ENCODE data around the gene RASSF3.

Gene RASSF3

GRCh38 chr12:64590183-64590582 lies 20.1 kb upstream of the RASSF3 start:
- H3K27ac ChIP-seq (ENCODE audit: low read depth, low read length, poor library complexity, severe bottlenecking): no peak overlapping the region
- H4K20me1 ChIP-seq (ENCODE audit: insufficient read depth, low read length): no peaks in the 10 kb centered on the region
- no peaks in the 10 kb centered on the region for H3K27me3 ChIP-seq (ENCODE audit: insufficient read depth, low read length)
- no peaks in the 10 kb centered on the region for H3K79me2 ChIP-seq (ENCODE audit: insufficient read depth, low read length)
- H3K4me3 ChIP-seq (ENCODE audit: low read depth, low read length, poor library complexity, severe bottlenecking): no peak overlapping the region
- no peak overlapping the region for H3K4me2 ChIP-seq (ENCODE audit: low read length)
- H3K9me3 ChIP-seq (ENCODE audit: low read length): no peaks in the 10 kb centered on the region
- H3K4me1 ChIP-seq (ENCODE audit: insufficient read depth, low read length, severe bottlenecking): no peaks in the 10 kb centered on the region
- no peak for TF ChIP-seq EZH2 (IDR thresholded peaks at IDR 0.05; ENCODE audit: borderline replicate concordance, low read length)
- no peaks in the 10 kb centered on the region for H3K36me3 ChIP-seq (ENCODE audit: insufficient read depth, low read length)
- no peaks in the 10 kb centered on the region for H3F3A ChIP-seq (ENCODE audit: insufficient read depth, low read length)
- H2AFZ ChIP-seq (ENCODE audit: low read length): no peak overlapping the region
- no peak overlapping the region for H3K9ac ChIP-seq (ENCODE audit: low read length)
- H3K9me2 ChIP-seq (ENCODE audit: low read depth, low read length): no peaks in the 10 kb centered on the region

DNA sequence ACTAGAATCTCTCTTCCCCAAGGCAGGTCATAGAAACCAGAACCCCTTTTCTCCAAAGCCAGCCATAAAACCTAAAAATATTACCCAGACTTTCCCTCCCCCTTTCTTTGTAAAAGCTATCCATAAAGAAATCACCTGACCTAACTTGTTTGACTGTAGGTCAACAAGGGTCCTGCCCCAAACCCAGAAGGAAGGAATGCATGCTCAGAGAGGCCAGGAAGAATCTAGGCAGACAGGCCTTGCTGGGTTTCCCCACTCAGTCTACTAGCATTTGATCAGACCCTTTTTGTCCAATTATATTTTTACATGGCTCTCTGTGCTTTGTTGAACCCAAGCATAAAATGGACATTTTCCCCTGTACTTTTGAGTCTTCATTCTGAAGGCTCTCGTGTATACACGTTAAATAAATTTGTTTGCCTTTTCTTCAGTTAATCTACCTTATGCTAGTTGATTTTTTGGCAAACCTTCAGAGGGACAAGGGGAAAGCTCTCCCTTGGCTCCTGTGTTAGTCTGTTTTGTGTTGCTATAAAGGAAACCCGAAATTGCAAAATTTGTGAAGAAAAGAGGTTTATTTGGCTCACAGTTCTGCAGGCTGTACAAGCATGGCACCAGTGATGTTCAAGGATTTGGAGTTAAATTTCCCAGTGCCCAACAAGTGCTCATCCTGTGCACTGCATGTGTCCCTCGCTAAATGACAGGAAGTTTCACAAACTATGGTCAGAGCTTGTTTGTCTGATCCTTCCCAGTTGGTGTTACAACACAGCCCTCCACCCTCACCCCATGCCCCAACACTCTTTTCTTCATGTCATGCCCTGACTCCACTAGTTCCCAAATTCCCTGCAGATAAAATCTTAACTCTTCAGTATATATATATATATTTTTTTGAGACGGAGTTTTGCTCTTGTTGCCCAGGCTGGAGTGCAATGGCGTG lies 14.2 kb upstream of the RASSF3 start:
- no peaks in the 10 kb centered on the region for H3K36me3 ChIP-seq (ENCODE audit: insufficient read depth, low read length)
- H3K9me2 ChIP-seq (ENCODE audit: low read depth, low read length): no peaks in the 10 kb centered on the region
- H3K4me3 ChIP-seq (ENCODE audit: low read depth, low read length, poor library complexity, severe bottlenecking): no peak overlapping the region
- H4K20me1 ChIP-seq (ENCODE audit: insufficient read depth, low read length): no peaks in the 10 kb centered on the region
- no peak overlapping the region for H3K4me2 ChIP-seq (ENCODE audit: low read length)
- H3K4me1 ChIP-seq (ENCODE audit: insufficient read depth, low read length, severe bottlenecking): no peaks in the 10 kb centered on the region
- no peak for TF ChIP-seq EZH2 (IDR thresholded peaks at IDR 0.05; ENCODE audit: borderline replicate concordance, low read length)
- TF ChIP-seq, protein P1, sequence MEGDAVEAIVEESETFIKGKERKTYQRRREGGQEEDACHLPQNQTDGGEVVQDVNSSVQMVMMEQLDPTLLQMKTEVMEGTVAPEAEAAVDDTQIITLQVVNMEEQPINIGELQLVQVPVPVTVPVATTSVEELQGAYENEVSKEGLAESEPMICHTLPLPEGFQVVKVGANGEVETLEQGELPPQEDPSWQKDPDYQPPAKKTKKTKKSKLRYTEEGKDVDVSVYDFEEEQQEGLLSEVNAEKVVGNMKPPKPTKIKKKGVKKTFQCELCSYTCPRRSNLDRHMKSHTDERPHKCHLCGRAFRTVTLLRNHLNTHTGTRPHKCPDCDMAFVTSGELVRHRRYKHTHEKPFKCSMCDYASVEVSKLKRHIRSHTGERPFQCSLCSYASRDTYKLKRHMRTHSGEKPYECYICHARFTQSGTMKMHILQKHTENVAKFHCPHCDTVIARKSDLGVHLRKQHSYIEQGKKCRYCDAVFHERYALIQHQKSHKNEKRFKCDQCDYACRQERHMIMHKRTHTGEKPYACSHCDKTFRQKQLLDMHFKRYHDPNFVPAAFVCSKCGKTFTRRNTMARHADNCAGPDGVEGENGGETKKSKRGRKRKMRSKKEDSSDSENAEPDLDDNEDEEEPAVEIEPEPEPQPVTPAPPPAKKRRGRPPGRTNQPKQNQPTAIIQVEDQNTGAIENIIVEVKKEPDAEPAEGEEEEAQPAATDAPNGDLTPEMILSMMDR (IDR thresholded peaks at IDR 0.05; ENCODE audit: low read length): no peak
- no peaks in the 10 kb centered on the region for H3K27me3 ChIP-seq (ENCODE audit: insufficient read depth, low read length)
- H2AFZ ChIP-seq (ENCODE audit: low read length): no peak overlapping the region
- no peak overlapping the region for H3K27ac ChIP-seq (ENCODE audit: low read depth, low read length, poor library complexity, severe bottlenecking)
- H3K79me2 ChIP-seq (ENCODE audit: insufficient read depth, low read length): no peaks in the 10 kb centered on the region
- H3F3A ChIP-seq (ENCODE audit: insufficient read depth, low read length): no peaks in the 10 kb centered on the region
- no peaks in the 10 kb centered on the region for H3K9me3 ChIP-seq (ENCODE audit: low read length)
- no peak overlapping the region for H3K9ac ChIP-seq (ENCODE audit: low read length)

- no peaks in the 10 kb centered on the region for H3K27me3 ChIP-seq (ENCODE audit: insufficient read depth, low read length)
- H3K36me3 ChIP-seq (ENCODE audit: insufficient read depth, low read length): no peaks in the 10 kb centered on the region
- H2AFZ ChIP-seq (ENCODE audit: low read length): no peak overlapping the region
- no peaks in the 10 kb centered on the region for H3K9me2 ChIP-seq (ENCODE audit: low read depth, low read length)
- H3K4me2 ChIP-seq (ENCODE audit: low read length): no peak overlapping the region
- no peaks in the 10 kb centered on the region for H3K79me2 ChIP-seq (ENCODE audit: insufficient read depth, low read length)
- H3K4me3 ChIP-seq (ENCODE audit: low read depth, low read length, poor library complexity, severe bottlenecking): no peak overlapping the region
- H3K4me1 ChIP-seq (ENCODE audit: insufficient read depth, low read length, severe bottlenecking): no peaks in the 10 kb centered on the region
- H4K20me1 ChIP-seq (ENCODE audit: insufficient read depth, low read length): no peaks in the 10 kb centered on the region
- no peak overlapping the region for H3K27ac ChIP-seq (ENCODE audit: low read depth, low read length, poor library complexity, severe bottlenecking)
- no peaks in the 10 kb centered on the region for H3K9me3 ChIP-seq (ENCODE audit: low read length)
- TF ChIP-seq, protein P1 (IDR thresholded peaks at IDR 0.05; ENCODE audit: low read length): no peak
- no peak for TF ChIP-seq EZH2 (IDR thresholded peaks at IDR 0.05; ENCODE audit: borderline replicate concordance, low read length)
- no peak overlapping the region for H3K9ac ChIP-seq (ENCODE audit: low read length)
- no peaks in the 10 kb centered on the region for H3F3A ChIP-seq (ENCODE audit: insufficient read depth, low read length)
Measured at GRCh38 chr12:64598831-64599230, 11.5 kb upstream of the RASSF3 start.
